IPS DF 6.9 (cell line): ENCODE results near the gene KBTBD12.

Experiments
- DNase-seq: peaks from one replicate; pipeline ENCODE4 v3.0.0-alpha.2; 2013; ENCODE audit warnings: low read depth, low spot score
- H3K27ac ChIP-seq: one replicate; pipeline ENCODE4 v1.5.1; 2013; ENCODE audit warnings: low read length, control low read depth
- H3K27me3 ChIP-seq: 2 replicates; pipeline ENCODE4 v1.6.1; 2013; ENCODE audit warnings: mild to moderate bottlenecking, low read length; ENCODE audit not compliant: control insufficient read depth, insufficient read depth
- H3K36me3 ChIP-seq: 2 replicates; pipeline ENCODE4 v1.6.1; 2013; ENCODE audit warnings: low read length; ENCODE audit not compliant: control insufficient read depth, insufficient read depth
- H3K4me1 ChIP-seq: 2 replicates; pipeline ENCODE4 v1.6.1; 2013; ENCODE audit warnings: low read length; ENCODE audit not compliant: control insufficient read depth, insufficient read depth
- H3K4me3 ChIP-seq: 2 replicates; pipeline ENCODE4 v1.5.1; 2013; ENCODE audit warnings: mild to moderate bottlenecking, low read length
- H3K9me3 ChIP-seq: 2 replicates; pipeline ENCODE4 v1.6.1; 2013; ENCODE audit warnings: low read length, inconsistent platforms; ENCODE audit not compliant: control insufficient read depth, insufficient read depth
- WGBS: extraction: QIAGEN DNeasy Blood & Tissue Kit; methylation state at CpG from one replicate; pipeline ENCODE4 v1.1.7; 2013; ENCODE audit warnings: mixed read lengths, missing lambda C conversion rate; ENCODE audit not compliant: insufficient read length, insufficient coverage; 5-methylcytosine and 5-hydroxymethylcytosine counted together

The KBTBD12 gene

GRCh38 chr3:127991681-127992080 lies 76.6 kb downstream of the KBTBD12 start:
- H3K27ac ChIP-seq = no peak overlapping the region
- no peaks in the 10 kb centered on the region for H3K27me3 ChIP-seq
- WGBS = no CpG with 5 or more reads among the region's 6 CpGs
- no peak overlapping the region for H3K4me3 ChIP-seq
- no peaks in the 10 kb centered on the region; the same call in 1 of the 2 replicates for H3K4me1 ChIP-seq
- H3K9me3 ChIP-seq = no peaks in the 10 kb centered on the region
- DNase-seq = no peak
- H3K36me3 ChIP-seq = no peaks in the 10 kb centered on the region

DNA sequence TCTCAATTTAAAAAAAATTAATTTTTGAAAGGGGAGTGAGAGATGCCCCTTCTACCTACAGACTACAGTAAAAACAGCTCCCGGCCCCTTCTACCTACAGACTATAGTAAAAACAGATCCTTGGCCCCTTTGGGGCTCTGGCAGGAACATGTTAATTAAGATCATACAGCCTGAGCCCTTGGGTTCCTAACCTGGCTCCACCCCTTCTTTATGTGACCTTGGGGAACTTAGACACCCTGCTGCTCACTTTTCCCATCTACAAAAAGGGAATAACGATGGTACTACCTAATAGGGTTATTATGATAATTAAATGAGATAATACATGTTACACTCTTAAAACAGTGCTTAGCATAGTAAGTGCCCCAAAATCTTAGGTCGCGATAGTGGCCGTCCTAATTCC lies 77.1 kb downstream of the KBTBD12 start:
- DNase-seq = no peak
- Histone ChIP-seq H3K36me3 (no peaks in the 10 kb centered on the region), H3K9me3 (no peaks in the 10 kb centered on the region), H3K27me3 (no peaks in the 10 kb centered on the region), H3K27ac (no peak overlapping the region), H3K4me1 (no peaks in the 10 kb centered on the region; the same call in 1 of the 2 replicates), H3K4me3 (no peak overlapping the region)
- no CpG with 5 or more reads among the region's 5 CpGs for WGBS

GRCh38 chr3:127994011-127994410 lies 79.0 kb downstream of the KBTBD12 start:
- Histone ChIP-seq H3K27ac (no peak overlapping the region), H3K9me3 (no peaks in the 10 kb centered on the region), H3K4me3 (no peak overlapping the region), H3K27me3 (no peaks in the 10 kb centered on the region), H3K36me3 (no peaks in the 10 kb centered on the region), H3K4me1 (no peaks in the 10 kb centered on the region; the same call in 1 of the 2 replicates)
- no peak for DNase-seq

- H3K27ac ChIP-seq = no peak overlapping the region
- H3K36me3 ChIP-seq = no peaks in the 10 kb centered on the region
- WGBS = no CpG with 5 or more reads among the region's 7 CpGs
- H3K4me3 ChIP-seq = no peak overlapping the region
- H3K4me1 ChIP-seq = peaks cover 2% of the 10 kb centered on the region; the same call in 1 of the 2 replicates
- DNase-seq = no peak
- H3K27me3 ChIP-seq = no peaks in the 10 kb centered on the region
- no peaks in the 10 kb centered on the region for H3K9me3 ChIP-seq
Observed at GRCh38 chr3:127997016-127997415, 82.0 kb downstream of the KBTBD12 start.

- DNase-seq = no peak
- no peak overlapping the region for H3K27ac ChIP-seq
Observed at GRCh38 chr3:127997961-127998360, 82.9 kb downstream of the KBTBD12 start.

DNA sequence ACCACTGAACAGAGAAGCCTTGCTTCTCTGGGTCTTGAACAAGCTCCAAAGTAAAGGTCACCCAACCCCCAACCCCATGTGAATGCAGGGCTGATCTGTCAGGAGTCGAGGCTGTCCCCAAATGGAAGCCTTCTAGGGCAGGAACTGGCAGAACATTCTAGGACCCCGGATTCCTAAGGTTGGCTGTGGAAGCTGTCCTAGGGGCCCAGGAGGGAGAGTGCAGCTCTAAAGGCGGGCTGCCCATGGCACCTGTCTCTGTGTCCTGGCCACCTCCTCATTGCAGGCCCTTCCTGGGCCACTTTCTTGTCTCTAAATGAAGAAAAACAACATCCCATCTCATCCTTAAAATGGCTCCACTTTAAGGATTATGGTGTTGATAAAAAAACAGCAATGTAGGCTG lies 83.6 kb downstream of the KBTBD12 start:
- no peak overlapping the region for H3K27ac ChIP-seq
- H3K9me3 ChIP-seq = no peaks in the 10 kb centered on the region
- no CpG with 5 or more reads among the region's 3 CpGs for WGBS
- no peaks in the 10 kb centered on the region for H3K36me3 ChIP-seq
- no peaks in the 10 kb centered on the region for H3K27me3 ChIP-seq
- peaks cover 2% of the 10 kb centered on the region; the same call in 1 of the 2 replicates for H3K4me1 ChIP-seq
- DNase-seq = no peak
- H3K4me3 ChIP-seq = no peak overlapping the region

More at GRCh38 chr3:127997961-127998360, 82.9 kb downstream of the KBTBD12 start:
- H3K4me3 ChIP-seq = no peak overlapping the region
- H3K27me3 ChIP-seq = no peaks in the 10 kb centered on the region
- H3K4me1 ChIP-seq = peaks cover 2% of the 10 kb centered on the region; the same call in 1 of the 2 replicates
- no CpG with 5 or more reads among the region's 5 CpGs for WGBS
- no peaks in the 10 kb centered on the region for H3K9me3 ChIP-seq
- no peaks in the 10 kb centered on the region for H3K36me3 ChIP-seq

- H3K4me1 ChIP-seq = peaks cover 2% of the 10 kb centered on the region; the same call in 1 of the 2 replicates
- no CpG with 5 or more reads among the region's 6 CpGs for WGBS
Observed at GRCh38 chr3:127999509-128000106, 84.6 kb downstream of the KBTBD12 start.

GRCh38 chr3:128001576-128001975 lies 86.5 kb downstream of the KBTBD12 start:
- H3K27ac ChIP-seq = no peak overlapping the region
- no peak for DNase-seq
- H3K4me3 ChIP-seq = no peak overlapping the region
- H3K9me3 ChIP-seq = no peaks in the 10 kb centered on the region
- H3K36me3 ChIP-seq = no peaks in the 10 kb centered on the region
- H3K27me3 ChIP-seq = no peaks in the 10 kb centered on the region
- no CpG with 5 or more reads among the region's 3 CpGs for WGBS
- H3K4me1 ChIP-seq = peaks cover 3% of the 10 kb centered on the region

More at GRCh38 chr3:127999509-128000106, 84.6 kb downstream of the KBTBD12 start:
- Histone ChIP-seq H3K9me3 (no peaks in the 10 kb centered on the region), H3K36me3 (no peaks in the 10 kb centered on the region), H3K27me3 (no peaks in the 10 kb centered on the region), H3K27ac (no peak overlapping the region), H3K4me3 (no peak overlapping the region)
- DNase-seq = no peak

GRCh38 chr3:128004661-128005060 lies 89.6 kb downstream of the KBTBD12 start:
- no peak overlapping the region for H3K4me3 ChIP-seq
- DNase-seq = no peak
- H3K27me3 ChIP-seq = no peaks in the 10 kb centered on the region
- H3K27ac ChIP-seq = no peak overlapping the region
- H3K9me3 ChIP-seq = no peaks in the 10 kb centered on the region
- no peaks in the 10 kb centered on the region for H3K36me3 ChIP-seq
- WGBS = no CpG with 5 or more reads among the region's 8 CpGs
- peaks cover 7% of the 10 kb centered on the region for H3K4me1 ChIP-seq

- no peak overlapping the region for H3K27ac ChIP-seq
- H3K36me3 ChIP-seq = no peaks in the 10 kb centered on the region
- no peak for DNase-seq
- H3K27me3 ChIP-seq = no peaks in the 10 kb centered on the region
- peaks cover 7% of the 10 kb centered on the region for H3K4me1 ChIP-seq
- H3K9me3 ChIP-seq = no peaks in the 10 kb centered on the region
- WGBS = no CpG with 5 or more reads among the region's 30 CpGs
- H3K4me3 ChIP-seq = no peak overlapping the region
Observed at GRCh38 chr3:128006061-128007032, 91.3 kb downstream of the KBTBD12 start.
